GM12878 (cell line): ENCODE measurements around the gene SLC6A12. TPM values are rescaled to one million over a fixed set of nuclear protein-coding genes. Genes with fewer than 3 reads are reported as not detected.

Source experiments
- ATAC-seq: fragments of 200-7000 bp; cut with Tn5 transposase; 3 replicates; pipeline ENCODE4 v1.9.1; 2020; ENCODE audit warnings: mild to moderate bottlenecking, moderate library complexity
- BruUV-seq: library from RNA; stranded (reverse); fragments of 400-500 nt; replicated peaks from 2 replicates; lab custom pipeline; 2021; lab: Mats Ljungman, UMichigan
- CTCF ChIA-PET: fragments of 300-600 bp; sonication (Branson Sonifier 250); formaldehyde crosslinking; extraction: SDS; loops from one replicate; lab custom pipeline; 2021; ENCODE audit warnings: inconsistent platforms; lab: Yijun Ruan, JAX
- POLR2A ChIA-PET: fragments of 350-600 bp; formaldehyde crosslinking; extraction: SDS; loops from one replicate; lab custom pipeline; 2021; ENCODE audit warnings: inconsistent platforms; lab: Charles Lee
- RAD21 ChIA-PET: fragments of 300-600 bp; sonication (Branson Sonifier 250); formaldehyde crosslinking; loops from one replicate; lab custom pipeline; 2023; ENCODE audit warnings: antibody characterized with exemption; ENCODE audit not compliant: unreplicated experiment; lab: Charles Lee
- SMC1A ChIA-PET: fragments of 300-600 bp; sonication (Branson Sonifier 250); formaldehyde crosslinking; loops from one replicate; lab custom pipeline; 2023; ENCODE audit not compliant: unreplicated experiment, uncharacterized antibody; lab: Charles Lee
- DNase-seq: peaks from one replicate; pipeline ENCODE4 v3.0.0-alpha.2; 2011; ENCODE audit warnings: low read depth, low spot score
- FAIRE-seq: peaks from 3 replicates; lab custom pipeline; 2011; peaks lifted over from hg19 to GRCh38; lab: Jason Lieb, UNC
- H2AFZ ChIP-seq: 2 replicates; pipeline ENCODE4 v1.6.0; 2011; ENCODE audit warnings: low read depth, low read length, control low read depth; ENCODE audit not compliant: control insufficient read depth
- H3K27ac ChIP-seq: 2 replicates; pipeline ENCODE4 v1.5.1; 2011; ENCODE audit warnings: control low read depth; ENCODE audit not compliant: control insufficient read depth, insufficient read depth
- H3K27me3 ChIP-seq, 2 experiments: replicated peaks in 1 of 2; 2 replicates each; pipeline versions ENCODE4 v1.6.0 to v1.6.1; 2011; ENCODE audit warnings: low read length in 1 of 2; ENCODE audit not compliant: control insufficient read depth in 2 of 2, insufficient read depth in 2 of 2
- H3K36me3 ChIP-seq, 2 experiments: 2 replicates each; pipeline ENCODE4 v1.5.1; 2011; ENCODE audit warnings: low read length in 1 of 2; ENCODE audit not compliant: control insufficient read depth in 2 of 2, insufficient read depth in 2 of 2
- H3K4me1 ChIP-seq: 2 replicates; pipeline ENCODE4 v1.6.1; 2011; ENCODE audit warnings: mild to moderate bottlenecking, low read length, moderate library complexity, mixed read lengths; ENCODE audit not compliant: control insufficient read depth, insufficient read depth
- H3K4me2 ChIP-seq: 2 replicates; pipeline ENCODE4 v1.6.0; 2011; ENCODE audit warnings: control low read depth; ENCODE audit not compliant: control insufficient read depth, insufficient read depth
- H3K4me3 ChIP-seq: fragments of 200-600 bp; sonication (generic); 2 replicates; pipeline ENCODE4 v1.5.1; 2016
- H3K79me2 ChIP-seq: 2 replicates; pipeline ENCODE4 v1.6.0; 2011; ENCODE audit warnings: low read length; ENCODE audit not compliant: control insufficient read depth, insufficient read depth
- H3K9ac ChIP-seq: 2 replicates; pipeline ENCODE4 v1.8.0; 2011; ENCODE audit warnings: low read length, control low read depth, mixed read lengths; ENCODE audit not compliant: control insufficient read depth, insufficient read depth
- H3K9me3 ChIP-seq: replicated peaks from 3 replicates; pipeline ENCODE4 v1.5.1; 2011; ENCODE audit warnings: mild to moderate bottlenecking, low read length; ENCODE audit not compliant: control insufficient read depth, insufficient read depth
- H4K20me1 ChIP-seq: 2 replicates; pipeline ENCODE4 v1.6.0; 2011; ENCODE audit not compliant: control insufficient read depth, insufficient read depth
- BHLHE40 ChIP-seq, 2 experiments: fragments of 450-650 bp in 1 of 2; IDR thresholded peaks; 2 replicates each; pipeline ENCODE4 v1.6.1; 2011 to 2017; ENCODE audit warnings: low read depth in 2 of 2, borderline replicate concordance in 1 of 2, improper control_type of control experiment in 1 of 2, low read length in 1 of 2, mild to moderate bottlenecking in 1 of 2
- CHD1 ChIP-seq: IDR thresholded peaks from 2 replicates; pipeline ENCODE4 v1.6.1; 2012; ENCODE audit warnings: low read depth, low read length, improper control_type of control experiment
- HCFC1 ChIP-seq: fragments of 150-350 bp; IDR thresholded peaks from 2 replicates; pipeline ENCODE4 v1.6.1; 2014; ENCODE audit warnings: low read length
- POLR2AphosphoS2 ChIP-seq: IDR thresholded peaks from 2 replicates; pipeline ENCODE4 v1.6.1; 2011; ENCODE audit warnings: low read depth, mild to moderate bottlenecking, low read length, improper control_type of control experiment, moderate library complexity
- POLR2AphosphoS5 ChIP-seq: IDR thresholded peaks from 2 replicates; pipeline ENCODE4 v1.6.1; 2011; ENCODE audit warnings: mild to moderate bottlenecking, low read length, inconsistent platforms
- SP1 ChIP-seq: IDR thresholded peaks from one replicate; pipeline ENCODE4 v1.6.1; 2011; ENCODE audit warnings: low read depth, low read length
- TCF7 ChIP-seq: IDR thresholded peaks from 2 replicates; pipeline ENCODE4 v1.6.1; 2014; ENCODE audit warnings: antibody characterized with exemption, borderline replicate concordance
- ZSCAN29 ChIP-seq: fragments of 450-650 bp; IDR thresholded peaks from 2 replicates; pipeline ENCODE4 v1.6.1; 2017; ENCODE audit warnings: mild to moderate bottlenecking, moderate library complexity
- WGBS: methylation state at CpG from one replicate; pipeline ENCODE4 v1.1.6; 2016; ENCODE audit warnings: low lambda C conversion rate; ENCODE audit not compliant: insufficient replicate concordance, insufficient coverage; ENCODE audit errors: missing lambda C conversion rate; 5-methylcytosine and 5-hydroxymethylcytosine counted together
- in situ Hi-C: fragments of 300-500 bp; cut with MboI; formaldehyde crosslinking; loops from 9 replicates; pipeline ENCODE4 v1.14.3; 2018; ENCODE audit warnings: mixed read lengths
- intact Hi-C: fragments of 100-400 bp; cut with micrococcal nuclease; formaldehyde crosslinking; loops from one replicate; pipeline ENCODE4 v1.14.2; 2022; ENCODE audit not compliant: unreplicated experiment
- polyA plus RNA-seq, 11 experiments: library from polyadenylated mRNA; depleted of rRNA in 4 of 11; unstranded in 6 of 11; stranded (reverse) in 5 of 11; fragments of >200 nt; fragmentation: Nextera tagmentation in 4 of 11; fragmentation: Illumina TruSeq in 1 of 11; extraction: Ambion mirVana in 4 of 11; extraction: Trizol in 1 of 11; gene quantifications; 1 replicate in 1 of 11; 2 replicates in 10 of 11; pipeline versions ENCODE4 v1.2.1 to v1.2.3, GENCODE V29; 2011 to 2016; ENCODE audit warnings: inconsistent platforms in 2 of 11, missing spikeins in 2 of 11, low read depth in 1 of 11
- total RNA-seq, 4 experiments: library from RNA; depleted of rRNA in 3 of 4; stranded (reverse); fragments of >200 nt in 3 of 4; fragmentation: Illumina TruSeq in 1 of 4; extraction: Trizol in 1 of 4; gene quantifications; 2 replicates each; pipeline versions ENCODE4 v1.2.1 to v1.2.3, GENCODE V29; 2013 to 2021
- TF ChIP-seq, protein P1 (sequence below): IDR thresholded peaks from 2 replicates; pipeline ENCODE4 v1.6.1; 2012; ENCODE audit warnings: mild to moderate bottlenecking, low read depth, low read length

The SLC6A12 gene
- total and polyA plus RNA-seq, 10 of the 15 experiments (the other 5 are each of a cell fraction or from before 2014, with no cell fraction given) = 0.06 to 0.11 (median 0.07) TPM; not detected in 7

DNA sequence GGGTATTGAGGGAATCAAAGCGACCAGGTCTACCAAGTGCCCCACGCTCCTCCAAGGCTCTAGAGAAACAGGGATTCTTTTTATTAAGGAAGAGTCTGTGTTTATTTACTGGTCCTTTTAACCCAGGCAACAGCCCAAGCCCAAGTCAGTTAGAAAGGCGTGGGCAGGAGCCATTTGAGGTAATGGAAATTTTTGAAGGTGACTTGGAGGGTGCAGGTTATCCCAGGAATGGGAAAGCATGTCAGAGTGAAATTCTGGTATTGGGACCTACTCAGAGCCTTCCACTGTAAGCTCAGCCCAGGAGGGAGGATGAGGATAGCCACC is 2.9 kb downstream of the SLC6A12 start:
- CTCF ChIA-PET = interaction anchor here (1.1 kb wide), 1 partner anchor 9 kb away, joined by 4 read pairs; no protein-coding TSS in a partner anchor
- ATAC-seq = no peak

More for the DNA sequence above, 2.9 kb downstream of the SLC6A12 start:
- Histone ChIP-seq H3K4me1 (peaks cover 10% of the 10 kb centered on the region), H4K20me1 (no peaks in the 10 kb centered on the region), H3K79me2 (no peaks in the 10 kb centered on the region), H3K4me2 (no peak overlapping the region), H2AFZ (no peak overlapping the region), H3K27me3 (peaks cover 0 to 2% of the 10 kb centered on the region in 2 experiments; a peak in 2 of 4 replicates), H3K4me3 (no peak overlapping the region), H3K36me3 (no peaks in the 10 kb centered on the region), H3K9ac (no peak overlapping the region), H3K9me3 (no peaks in the 10 kb centered on the region), H3K27ac (no peak overlapping the region)
- in situ Hi-C loops (no loop called here), intact Hi-C loops (no loop called here)
- TF ChIP-seq TCF7 (no peak), BHLHE40 (IDR thresholded peaks at IDR 0.05; ENCODE audit: borderline replicate concordance in 1 of 2, low read depth in 2 of 2, low read length in 1 of 2) (no peak), SP1 (no peak), POLR2AphosphoS2 (no peak), POLR2AphosphoS5 (no peak), HCFC1 (no peak), CHD1 (no peak), ZSCAN29 (no peak)
- TF ChIP-seq, protein P1, sequence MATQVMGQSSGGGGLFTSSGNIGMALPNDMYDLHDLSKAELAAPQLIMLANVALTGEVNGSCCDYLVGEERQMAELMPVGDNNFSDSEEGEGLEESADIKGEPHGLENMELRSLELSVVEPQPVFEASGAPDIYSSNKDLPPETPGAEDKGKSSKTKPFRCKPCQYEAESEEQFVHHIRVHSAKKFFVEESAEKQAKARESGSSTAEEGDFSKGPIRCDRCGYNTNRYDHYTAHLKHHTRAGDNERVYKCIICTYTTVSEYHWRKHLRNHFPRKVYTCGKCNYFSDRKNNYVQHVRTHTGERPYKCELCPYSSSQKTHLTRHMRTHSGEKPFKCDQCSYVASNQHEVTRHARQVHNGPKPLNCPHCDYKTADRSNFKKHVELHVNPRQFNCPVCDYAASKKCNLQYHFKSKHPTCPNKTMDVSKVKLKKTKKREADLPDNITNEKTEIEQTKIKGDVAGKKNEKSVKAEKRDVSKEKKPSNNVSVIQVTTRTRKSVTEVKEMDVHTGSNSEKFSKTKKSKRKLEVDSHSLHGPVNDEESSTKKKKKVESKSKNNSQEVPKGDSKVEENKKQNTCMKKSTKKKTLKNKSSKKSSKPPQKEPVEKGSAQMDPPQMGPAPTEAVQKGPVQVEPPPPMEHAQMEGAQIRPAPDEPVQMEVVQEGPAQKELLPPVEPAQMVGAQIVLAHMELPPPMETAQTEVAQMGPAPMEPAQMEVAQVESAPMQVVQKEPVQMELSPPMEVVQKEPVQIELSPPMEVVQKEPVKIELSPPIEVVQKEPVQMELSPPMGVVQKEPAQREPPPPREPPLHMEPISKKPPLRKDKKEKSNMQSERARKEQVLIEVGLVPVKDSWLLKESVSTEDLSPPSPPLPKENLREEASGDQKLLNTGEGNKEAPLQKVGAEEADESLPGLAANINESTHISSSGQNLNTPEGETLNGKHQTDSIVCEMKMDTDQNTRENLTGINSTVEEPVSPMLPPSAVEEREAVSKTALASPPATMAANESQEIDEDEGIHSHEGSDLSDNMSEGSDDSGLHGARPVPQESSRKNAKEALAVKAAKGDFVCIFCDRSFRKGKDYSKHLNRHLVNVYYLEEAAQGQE = no peak
- ChIA-PET POLR2A (no interaction called here), SMC1A (no interaction called here), RAD21 (no interaction called here)
- BruUV-seq = no TSS peak
- FAIRE-seq = no peak
- WGBS = 10% methylated on average over 3 of the region's 3 CpGs
- DNase-seq = no peak
